ENCODE measurements around the gene TBX3.

- TF ChIP-seq CTCF (IDR thresholded peaks at IDR 0.05; ENCODE audit: low read depth, low read length) (no peak), EZH2phosphoT487 (IDR thresholded peaks at IDR 0.05; ENCODE audit: low read depth) (no peak)
These were observed 26.9 kb downstream of the TBX3 start for GRCh38 chr12:114656906-114657596.
